AG09309 (cell line): ENCODE data around the gene OPA3.
"Not testable (repeated sequence)": the region's sequence is repeated elsewhere in the genome, so short reads cannot be mapped to it uniquely, and the experiment has no call there.

Source experiments
- DNase-seq: peaks from one replicate; pipeline ENCODE4 v3.0.0-alpha.2; 2010; ENCODE audit warnings: low read depth
- H3K4me3 ChIP-seq: 2 replicates; pipeline ENCODE4 v1.5.1; 2011; ENCODE audit warnings: mild to moderate bottlenecking, low read depth, low read length, moderate library complexity; ENCODE audit not compliant: control insufficient read depth
- CTCF ChIP-seq: IDR thresholded peaks from 2 replicates; pipeline ENCODE4 v1.5.1; 2011; ENCODE audit warnings: mild to moderate bottlenecking, low read depth, low read length, inconsistent platforms; ENCODE audit not compliant: insufficient read depth, control insufficient read depth; ENCODE audit errors: missing control alignments

OPA3 gene

GRCh38 chr19:45621389-45621788 lies 36.8 kb upstream of the OPA3 start:
- no peak for DNase-seq
- TF ChIP-seq CTCF = no peak
- H3K4me3 ChIP-seq = no peak overlapping the region

GRCh38 chr19:45616704-45617017 lies 32.1 kb upstream of the OPA3 start:
- no peak for TF ChIP-seq CTCF
- DNase-seq = no peak
- no peak overlapping the region for H3K4me3 ChIP-seq

GRCh38 chr19:45615795-45616703 lies 31.4 kb upstream of the OPA3 start:
- DNase-seq = no peak
- no peak for TF ChIP-seq CTCF
- H3K4me3 ChIP-seq = no peak overlapping the region

GRCh38 chr19:45615056-45615455 lies 30.5 kb upstream of the OPA3 start:
- not testable (repeated sequence) for DNase-seq, H3K4me3 ChIP-seq

GRCh38 chr19:45613926-45614725 lies 29.5 kb upstream of the OPA3 start:
- H3K4me3 ChIP-seq = no peak overlapping the region
- peak; percentile 85 for DNase-seq
- no peak for TF ChIP-seq CTCF

GRCh38 chr19:45608948-45609347 lies 24.3 kb upstream of the OPA3 start:
- DNase-seq = no peak
- H3K4me3 ChIP-seq = no peak overlapping the region
- no peak for TF ChIP-seq CTCF

- peak; percentile 96 for TF ChIP-seq CTCF
- H3K4me3 ChIP-seq = peak overlapping the region; percentile 32
- no peak for DNase-seq
Measured at GRCh38 chr19:45607071-45608029, 22.7 kb upstream of the OPA3 start.
